Stimulated activated CD4-positive, alpha-beta T cell treated with anti-CD3 and anti-CD28 coated beads, Interleukin-12 subunit alpha, Interleukin-12 subunit beta, amount 100 ng/mL, for 48 hours (primary cell): ENCODE data around the gene ACP1.

ENCODE experiments used
- DNase-seq, 3 donors: peaks; one replicate each; pipeline ENCODE4 v3.0.0-alpha.2; 2020; ENCODE audit warnings: low read depth in 2 of 3, low spot score in 1 of 3

ACP1 gene

DNA sequence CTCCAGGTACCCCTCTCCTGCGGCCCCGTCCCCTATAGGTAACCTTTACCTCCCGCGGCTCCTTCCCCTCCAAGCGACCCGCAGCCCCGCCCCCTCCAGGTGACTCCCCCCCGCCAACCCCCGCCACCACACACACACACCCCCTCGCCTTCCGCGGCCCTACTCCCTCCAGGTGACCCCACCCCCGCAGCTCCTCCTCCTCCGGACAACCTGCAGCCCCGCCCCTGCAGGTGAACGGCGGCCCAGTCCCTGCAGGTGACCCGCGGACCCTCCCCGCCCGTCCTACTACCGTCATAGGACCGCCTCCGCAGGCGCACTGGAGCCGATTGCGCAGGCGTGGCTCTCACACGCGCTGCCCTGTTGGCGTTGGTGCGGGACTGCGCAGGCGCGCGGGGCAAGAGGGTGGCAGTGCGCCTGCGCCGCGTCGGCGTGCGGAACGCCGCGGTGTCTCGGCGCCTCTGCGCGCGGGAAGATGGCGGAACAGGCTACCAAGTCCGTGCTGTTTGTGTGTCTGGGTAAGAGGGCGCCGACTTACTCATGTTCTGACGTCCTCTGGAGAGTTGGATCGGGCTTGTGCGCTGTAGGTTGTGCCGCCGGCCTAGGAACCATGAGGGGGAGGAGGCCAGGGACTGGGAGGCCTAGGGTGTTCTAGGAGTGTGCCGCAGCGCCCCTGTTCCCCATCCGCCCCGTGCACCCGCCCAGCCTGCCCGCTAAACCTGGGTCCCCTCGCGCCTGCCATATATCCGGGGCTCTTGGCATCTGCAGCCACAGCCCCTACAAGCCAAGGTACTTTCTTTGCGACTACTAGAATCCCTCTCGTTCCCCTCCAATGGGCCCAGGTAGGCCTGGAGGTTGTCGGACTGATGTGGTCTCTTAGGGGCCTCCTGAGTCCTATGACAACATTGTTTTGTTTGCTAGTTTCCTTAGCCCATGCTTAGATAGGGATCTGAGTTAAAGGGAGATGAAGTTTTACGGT lies at the start of gene ACP1:
Gene ACP1 (plus strand): TSS at position 455 of the 976 bp plus-strand sequence. CDS start 18 bp downstream, at position 473.
- DNase-seq: peak; percentile 85 to 91 (median 87)

GRCh38 chr2:216068-216467 lies 48.7 kb upstream of the ACP1 start:
- no peak for DNase-seq

DNA sequence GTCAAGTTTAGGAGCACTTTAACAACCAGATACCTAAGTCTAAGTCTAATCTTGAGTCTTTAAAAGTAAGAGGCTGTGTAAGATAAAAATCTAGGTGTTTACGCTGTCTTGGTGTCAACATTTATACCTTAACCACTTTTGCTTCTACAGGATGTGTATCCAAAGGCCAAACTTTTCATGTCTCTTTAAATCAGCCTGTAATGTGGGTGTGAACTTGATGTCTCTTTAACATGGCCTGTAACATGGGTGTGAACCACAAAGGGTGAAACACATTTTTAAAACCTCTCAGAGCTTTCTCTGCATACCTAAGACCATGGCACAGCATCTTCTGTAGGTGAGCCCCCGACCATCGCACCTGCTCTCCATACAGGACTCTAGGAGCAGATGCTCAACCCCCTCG lies 41.3 kb upstream of the ACP1 start:
- no peak for DNase-seq

GRCh38 chr2:223971-224760 lies 40.6 kb upstream of the ACP1 start:
- DNase-seq: no peak

- no peak for DNase-seq
These were observed 36.6 kb upstream of the ACP1 start for GRCh38 chr2:228115-228514.

GRCh38 chr2:228518-229278 lies 36.0 kb upstream of the ACP1 start:
- DNase-seq: no peak

- no peak for DNase-seq
These were observed 33.1 kb upstream of the ACP1 start for GRCh38 chr2:231521-232185.

DNA sequence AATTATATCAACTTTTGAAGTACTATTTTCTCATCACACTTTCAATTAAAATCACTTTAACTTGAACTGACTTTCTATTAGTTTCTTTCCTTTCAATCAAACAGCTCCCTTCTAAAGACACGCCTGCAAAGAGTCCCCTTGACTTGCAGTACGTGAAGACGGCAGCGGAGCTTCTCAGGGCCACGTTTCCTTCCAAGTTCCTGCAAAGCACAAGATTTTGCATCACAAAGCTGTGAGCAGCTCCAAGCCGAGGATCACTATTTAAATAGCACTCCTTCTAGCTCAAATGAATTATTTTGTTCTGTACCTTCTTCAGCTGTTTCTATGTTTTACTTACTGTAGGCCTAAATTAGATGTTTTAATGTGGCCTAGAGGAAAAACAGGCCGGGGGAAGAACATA lies 31.7 kb upstream of the ACP1 start:
- no peak for DNase-seq

DNA sequence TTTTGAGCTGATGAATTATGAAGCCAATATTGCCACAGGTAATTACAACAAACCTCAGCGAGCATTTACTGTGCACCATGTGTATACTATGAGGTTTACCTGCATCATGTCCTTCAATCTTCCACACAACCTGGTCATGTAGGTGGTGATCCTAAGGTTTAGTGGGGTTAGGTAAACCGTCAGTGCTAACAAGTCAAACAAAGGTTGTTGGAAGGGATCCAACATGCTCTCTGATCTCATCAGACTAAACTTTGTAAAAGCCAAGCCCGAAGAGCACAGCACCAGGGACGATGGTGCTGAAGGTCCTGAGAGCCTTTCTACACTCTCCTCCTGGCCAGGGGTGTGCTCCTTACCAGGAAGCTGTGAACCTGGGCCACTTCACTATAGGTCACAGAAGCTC lies 30.3 kb upstream of the ACP1 start:
- DNase-seq: no peak

GRCh38 chr2:236993-237539 lies 27.7 kb upstream of the ACP1 start:
- no peak for DNase-seq

GRCh38 chr2:237878-238277 lies 26.9 kb upstream of the ACP1 start:
- no peak for DNase-seq

DNA sequence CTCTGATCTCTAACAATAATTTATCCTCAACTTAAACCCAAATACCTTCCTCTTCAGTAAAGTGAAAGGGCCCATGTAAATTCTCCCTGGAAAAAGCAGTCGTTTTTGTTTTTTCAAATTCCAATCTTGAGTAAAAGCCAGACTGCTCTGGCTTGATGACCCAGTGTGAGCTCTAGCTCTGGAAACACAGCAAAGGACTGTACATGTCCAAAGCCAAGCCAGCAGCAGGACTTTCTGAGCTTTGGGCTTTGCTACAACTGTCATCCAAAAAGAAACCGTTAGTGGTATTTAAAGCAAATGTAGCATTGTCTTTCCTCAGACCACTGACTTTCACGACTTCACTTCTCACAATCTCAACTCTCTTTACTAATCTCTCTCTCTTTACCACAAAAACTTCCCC lies 26.3 kb upstream of the ACP1 start:
- DNase-seq: no peak

- DNase-seq: no peak
These were observed 25.9 kb upstream of the ACP1 start for GRCh38 chr2:238869-239268.

- DNase-seq: no peak
These were observed 20.2 kb upstream of the ACP1 start for GRCh38 chr2:244547-244946.

- DNase-seq: peak in 1 of 3 donors; percentile 48
These were observed 18.1 kb upstream of the ACP1 start for GRCh38 chr2:246489-247144.

- DNase-seq: no peak
These were observed 16.0 kb upstream of the ACP1 start for GRCh38 chr2:248724-249123.

DNA sequence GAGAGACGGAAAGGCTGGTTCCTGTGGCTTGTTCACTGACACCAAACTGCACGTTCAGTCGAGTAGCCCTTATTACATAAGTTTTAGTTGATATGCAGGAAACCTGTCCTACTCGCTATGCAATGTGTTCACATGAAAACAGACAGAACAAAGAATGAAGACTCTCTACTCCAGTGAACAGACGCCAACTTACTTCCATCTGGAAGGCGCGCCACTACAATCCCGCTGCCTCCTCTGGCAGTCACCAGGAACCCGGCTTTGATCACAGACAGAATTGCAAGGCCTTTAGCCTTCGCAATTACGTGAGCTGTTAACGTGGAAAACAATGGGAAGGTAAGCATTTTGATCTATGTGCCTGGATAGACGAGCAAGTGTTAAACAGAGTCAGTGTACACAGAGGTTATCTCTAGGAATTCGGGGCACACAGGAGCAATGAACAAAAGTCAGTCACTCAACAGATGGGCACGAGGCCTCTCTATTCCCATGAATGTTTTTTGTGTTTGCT lies 15.2 kb upstream of the ACP1 start:
- no peak for DNase-seq

DNA sequence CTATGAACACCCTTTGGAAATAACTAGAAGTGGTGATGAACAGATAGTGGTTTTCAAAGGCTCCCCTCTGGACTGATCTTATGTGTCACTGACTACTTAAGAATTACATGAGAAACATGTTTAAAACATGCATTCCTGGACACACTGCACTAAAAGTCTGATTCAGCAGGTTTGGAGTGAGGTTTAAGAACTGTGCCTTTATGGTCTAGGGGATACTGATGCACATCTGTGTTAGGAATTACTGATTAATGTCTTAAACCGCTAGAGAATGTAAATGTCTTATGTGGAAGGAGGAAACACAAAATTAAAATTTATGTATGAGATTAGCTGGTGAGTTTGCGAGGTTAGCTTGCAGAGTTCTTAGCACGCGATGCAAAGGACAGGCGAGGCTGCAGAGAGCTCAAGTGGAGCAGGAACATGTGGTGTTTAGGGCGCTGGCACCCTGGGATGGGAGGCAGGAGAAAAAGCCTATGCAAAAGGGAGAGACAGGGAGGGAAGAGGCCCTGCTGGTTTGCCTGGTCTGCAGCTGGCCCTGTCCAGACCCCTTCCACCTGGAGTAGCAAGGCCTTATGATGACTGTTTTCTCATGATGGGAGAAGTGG lies 12.6 kb upstream of the ACP1 start:
- DNase-seq: no peak

GRCh38 chr2:253202-253638 lies 11.5 kb upstream of the ACP1 start:
- DNase-seq: no peak
